HG03175 (cell line): Measurements from ENCODE around the gene PAM.
A peak's percentile ranks its signal among the peaks of the same experiment; 100 is the strongest.

Source experiments
- ATAC-seq: cut with Tn5 transposase; IDR thresholded peaks from one replicate; pipeline ENCODE4 v1.9.1; 2021; ENCODE audit warnings: mild to moderate bottlenecking, moderate library complexity; ENCODE audit not compliant: unreplicated experiment

PAM gene

GRCh38 chr5:102754767-102755431 is at the start of gene PAM:
Gene PAM (plus strand): TSS chr5:102755305. CDS start chr5:102866196, 110,891 bp downstream.
- ATAC-seq, result peak; percentile 84

GRCh38 chr5:102711525-102712385 is 43.4 kb upstream of the PAM start:
- no peak for ATAC-seq

- peak; percentile 28 for ATAC-seq
These were observed 41.8 kb upstream of the PAM start for GRCh38 chr5:102713278-102713677.

DNA sequence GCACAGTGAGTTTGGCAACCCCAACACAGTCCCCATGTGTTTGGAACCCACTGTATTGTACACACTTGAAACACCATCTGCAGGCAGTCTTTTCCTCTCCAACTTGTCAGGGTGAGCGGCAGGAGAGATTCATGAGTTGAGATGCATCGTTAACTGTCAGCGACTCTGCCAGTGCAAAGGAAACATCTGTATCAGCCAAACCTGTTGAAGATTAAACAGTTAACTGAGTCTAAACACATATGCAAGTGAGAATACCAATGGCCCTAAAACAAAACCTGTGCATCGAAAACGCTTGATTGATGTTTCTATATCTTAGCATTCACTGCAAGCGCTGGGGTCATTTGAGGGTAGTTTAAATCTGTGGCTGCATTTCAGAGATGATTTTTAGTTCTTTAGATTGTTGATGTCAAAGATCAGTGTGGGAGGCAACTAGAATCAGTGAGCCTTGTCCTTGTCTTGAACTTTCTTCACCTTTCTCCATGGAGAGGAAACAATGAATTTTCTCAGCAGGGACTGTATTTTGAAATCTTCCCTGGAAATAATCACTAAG is 41.3 kb upstream of the PAM start:
- peak; percentile 67 for ATAC-seq

- ATAC-seq, result no peak
These were observed 39.9 kb upstream of the PAM start for GRCh38 chr5:102715082-102715807.

- ATAC-seq, result no peak
These were observed 39.1 kb upstream of the PAM start for GRCh38 chr5:102716017-102716416.

- ATAC-seq, result no peak
These were observed 36.3 kb upstream of the PAM start for GRCh38 chr5:102718819-102719218.

DNA sequence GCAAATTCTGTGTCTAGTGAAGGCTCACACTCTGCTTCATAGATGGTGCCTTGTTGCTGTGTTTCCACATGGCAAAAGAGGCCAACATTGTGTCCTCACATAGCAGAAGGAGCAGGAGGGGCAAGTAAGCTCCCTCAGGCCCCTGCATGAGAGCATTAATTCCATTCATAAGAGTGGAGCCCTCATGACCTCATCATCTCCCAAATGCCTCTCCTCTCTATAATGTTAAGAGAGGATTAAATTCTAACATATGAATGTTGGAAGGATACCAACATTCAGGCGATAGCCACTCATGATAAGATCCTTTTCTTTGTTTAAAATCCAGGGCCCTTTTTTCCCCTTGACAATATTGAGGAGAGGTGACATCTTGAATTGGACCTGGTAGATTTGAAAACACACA is 35.2 kb upstream of the PAM start:
- no peak for ATAC-seq

- no peak for ATAC-seq
These were observed 34.1 kb upstream of the PAM start for GRCh38 chr5:102720969-102721368.

DNA sequence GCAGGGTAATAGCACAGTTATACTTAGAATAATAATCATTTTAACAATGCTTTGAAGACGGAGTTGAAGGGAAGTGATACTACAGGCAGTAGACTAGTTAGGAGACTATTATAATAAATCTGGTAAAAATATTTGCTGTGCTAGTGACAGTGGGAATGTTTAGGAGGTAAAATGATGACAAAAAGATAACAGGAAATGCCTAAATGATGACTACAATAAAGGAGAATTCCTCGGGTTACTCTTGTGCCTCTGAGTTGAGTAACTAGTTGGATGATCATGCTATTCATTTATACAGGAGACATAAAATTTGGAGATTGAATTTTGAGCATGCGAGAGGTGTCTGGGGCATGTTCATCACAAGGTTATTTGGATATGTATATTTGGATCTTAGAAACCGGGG is 32.2 kb upstream of the PAM start:
- ATAC-seq, result no peak

DNA sequence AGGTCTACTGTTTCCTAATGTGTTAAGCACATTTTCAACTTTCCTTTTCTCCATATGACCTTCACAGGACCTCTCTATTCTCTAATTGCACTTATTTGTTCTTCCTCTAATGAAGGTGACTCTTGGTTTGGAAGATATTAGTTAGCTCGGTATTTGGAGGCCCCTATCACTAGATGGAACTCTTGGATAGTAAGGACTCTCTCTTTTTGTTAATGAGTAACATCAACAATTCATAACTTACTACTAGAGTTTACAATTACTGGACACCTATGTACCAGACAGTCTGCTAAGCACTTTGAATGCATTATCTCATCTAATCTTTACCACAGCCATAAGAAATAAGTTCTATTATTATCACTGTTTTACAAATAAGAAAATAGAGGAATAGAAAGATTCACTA is 23.4 kb upstream of the PAM start:
- ATAC-seq, result peak; percentile 43

- ATAC-seq, result no peak
These were observed 21.6 kb upstream of the PAM start for GRCh38 chr5:102733534-102733933.

- no peak for ATAC-seq
These were observed 17.9 kb upstream of the PAM start for GRCh38 chr5:102737161-102737560.

- no peak for ATAC-seq
These were observed 17.2 kb upstream of the PAM start for GRCh38 chr5:102737805-102738469.

- no peak for ATAC-seq
These were observed 14.6 kb upstream of the PAM start for GRCh38 chr5:102740515-102740914.

GRCh38 chr5:102742215-102742614 is 12.9 kb upstream of the PAM start:
- ATAC-seq, result no peak

- no peak for ATAC-seq
These were observed 11.2 kb upstream of the PAM start for GRCh38 chr5:102743900-102744299.

DNA sequence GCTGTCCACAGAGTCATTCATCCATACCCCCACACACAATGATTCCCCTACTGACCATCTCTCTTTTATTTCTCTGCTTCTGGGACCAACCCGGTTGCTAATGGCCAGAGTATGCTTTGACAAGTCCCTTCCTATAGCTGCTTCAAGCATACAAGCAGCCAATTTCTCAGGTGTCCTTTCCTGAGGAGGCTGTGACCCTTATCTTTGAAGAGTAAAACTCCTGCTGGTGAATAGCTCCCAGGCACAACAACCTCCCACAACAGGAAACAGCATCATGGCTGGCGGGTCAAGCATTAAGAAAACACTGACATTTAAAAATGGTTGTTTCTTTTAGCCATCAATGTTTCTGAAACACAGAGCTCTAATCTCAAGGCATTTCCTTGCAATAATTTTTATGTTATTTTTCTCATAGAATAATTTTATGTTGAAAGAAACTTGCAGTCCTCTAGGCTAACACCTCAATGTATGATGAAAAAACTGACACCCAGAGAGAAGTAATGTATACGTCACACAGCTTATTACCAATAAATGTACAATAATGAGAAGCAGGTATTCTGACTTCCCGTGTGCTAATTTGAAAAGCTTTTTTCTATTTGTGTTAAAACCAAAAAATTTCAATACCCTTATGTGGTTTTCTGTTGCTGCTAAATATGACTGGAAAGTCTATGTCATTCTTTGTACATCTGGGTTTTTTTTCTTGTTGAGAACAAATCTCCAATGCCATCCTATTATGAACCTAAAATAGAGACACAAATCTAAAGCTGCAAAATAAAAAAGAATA is 7.5 kb upstream of the PAM start:
- ATAC-seq, result peak; percentile 51

- ATAC-seq, result no peak
These were observed 5.6 kb upstream of the PAM start for GRCh38 chr5:102749416-102750030.
